ENCODE results near the gene ING4. TPM values are rescaled to one million over a fixed set of nuclear protein-coding genes. Genes with fewer than 3 reads are reported as not detected.

ING4 gene
- total and polyA plus RNA-seq, 9 donors: 45.9 to 59.9 (median 57.4) TPM

Other genes starting within 250 kb of the ING4 start
- 0.27 TPM for gene CD27, start 218.2 kb downstream of the ING4 start, total RNA-seq
- gene CD27, start 218.2 kb downstream of the ING4 start, polyA plus RNA-seq (ENCODE audit: insufficient read depth in 1 of 8, insufficient read length in 8 of 8, low replicate concordance in 1 of 8): 1 to 10 TPM in 3 of 8 donors, under 1 TPM in 5; 0.43 to 1.6 (median 0.53) TPM
- 10.5 TPM for gene TAPBPL, start 211.1 kb downstream of the ING4 start, total RNA-seq
- gene TAPBPL, start 211.1 kb downstream of the ING4 start, polyA plus RNA-seq (ENCODE audit: insufficient read depth in 1 of 8, insufficient read length in 8 of 8, low replicate concordance in 1 of 8): 10 to 100 TPM in 1 of 8 donors, 1 to 10 TPM in 7; 7.3 to 10.2 (median 9.0) TPM
- gene VAMP1, start 192.4 kb downstream of the ING4 start, total RNA-seq: 4.6 TPM
- 10 to 100 TPM in 4 of 8 donors, 1 to 10 TPM in 4; 6.2 to 16.2 (median 9.7) TPM for gene VAMP1, start 192.4 kb downstream of the ING4 start, polyA plus RNA-seq (ENCODE audit: insufficient read depth in 1 of 8, insufficient read length in 8 of 8, low replicate concordance in 1 of 8)
- 179 TPM for gene MRPL51, start 169.9 kb downstream of the ING4 start, total RNA-seq
- 100 to 1,000 TPM; 131 to 171 (median 143) TPM for gene MRPL51, start 169.9 kb downstream of the ING4 start, polyA plus RNA-seq (ENCODE audit: insufficient read depth in 1 of 8, insufficient read length in 8 of 8, low replicate concordance in 1 of 8)
- 24.4 TPM for gene NCAPD2, start 169.0 kb downstream of the ING4 start, total RNA-seq
- gene NCAPD2, start 169.0 kb downstream of the ING4 start, polyA plus RNA-seq (ENCODE audit: insufficient read depth in 1 of 8, insufficient read length in 8 of 8, low replicate concordance in 1 of 8): 10 to 100 TPM; 28.9 to 52.0 (median 40.5) TPM
- 4,312 TPM for gene GAPDH, start 128.6 kb downstream of the ING4 start, total RNA-seq
- 1,000 to 10,000 TPM; 2,917 to 5,100 (median 3,934) TPM for gene GAPDH, start 128.6 kb downstream of the ING4 start, polyA plus RNA-seq (ENCODE audit: insufficient read depth in 1 of 8, insufficient read length in 8 of 8, low replicate concordance in 1 of 8)
- 20.1 TPM for gene IFFO1, start 107.1 kb downstream of the ING4 start, total RNA-seq
- gene IFFO1, start 107.1 kb downstream of the ING4 start, polyA plus RNA-seq (ENCODE audit: insufficient read depth in 1 of 8, insufficient read length in 8 of 8, low replicate concordance in 1 of 8): 10 to 100 TPM; 26.2 to 40.4 (median 34.7) TPM
- gene NOP2, start 94.8 kb downstream of the ING4 start, total RNA-seq: 23.1 TPM
- 10 to 100 TPM; 19.2 to 33.1 (median 26.1) TPM for gene NOP2, start 94.8 kb downstream of the ING4 start, polyA plus RNA-seq (ENCODE audit: insufficient read depth in 1 of 8, insufficient read length in 8 of 8, low replicate concordance in 1 of 8)
- 142 TPM for gene CHD4, start 55.7 kb downstream of the ING4 start, total RNA-seq
- gene CHD4, start 55.7 kb downstream of the ING4 start, polyA plus RNA-seq (ENCODE audit: insufficient read depth in 1 of 8, insufficient read length in 8 of 8, low replicate concordance in 1 of 8): 100 to 1,000 TPM; 138 to 193 (median 174) TPM
- 0.58 TPM for gene LPAR5, start 27.2 kb downstream of the ING4 start, total RNA-seq
- 1 to 10 TPM; 1.0 to 2.9 (median 1.6) TPM for gene LPAR5, start 27.2 kb downstream of the ING4 start, polyA plus RNA-seq (ENCODE audit: insufficient read depth in 1 of 8, insufficient read length in 8 of 8, low replicate concordance in 1 of 8)
- 1.4 TPM for gene ACRBP, start 15.7 kb downstream of the ING4 start, total RNA-seq
- 1 to 10 TPM; 1.7 to 4.3 (median 2.3) TPM for gene ACRBP, start 15.7 kb downstream of the ING4 start, polyA plus RNA-seq (ENCODE audit: insufficient read depth in 1 of 8, insufficient read length in 8 of 8, low replicate concordance in 1 of 8)
- gene ZNF384, start 26.3 kb upstream of the ING4 start, total RNA-seq: 18.2 TPM
- gene ZNF384, start 26.3 kb upstream of the ING4 start, polyA plus RNA-seq (ENCODE audit: insufficient read depth in 1 of 8, insufficient read length in 8 of 8, low replicate concordance in 1 of 8): 10 to 100 TPM; 36.9 to 57.9 (median 49.7) TPM
- gene PIANP, start 37.7 kb upstream of the ING4 start, total RNA-seq: 0.49 TPM
- gene PIANP, start 37.7 kb upstream of the ING4 start, polyA plus RNA-seq (ENCODE audit: insufficient read depth in 1 of 8, insufficient read length in 8 of 8, low replicate concordance in 1 of 8): 1 to 10 TPM; 2.4 to 8.4 (median 5.6) TPM
- gene COPS7A, start 60.9 kb upstream of the ING4 start, total RNA-seq: 53.6 TPM
- gene COPS7A, start 60.9 kb upstream of the ING4 start, polyA plus RNA-seq (ENCODE audit: insufficient read depth in 1 of 8, insufficient read length in 8 of 8, low replicate concordance in 1 of 8): 10 to 100 TPM; 59.0 to 68.7 (median 64.7) TPM
- 88.2 TPM for gene MLF2, start 90.0 kb upstream of the ING4 start, total RNA-seq
- gene MLF2, start 90.0 kb upstream of the ING4 start, polyA plus RNA-seq (ENCODE audit: insufficient read depth in 1 of 8, insufficient read length in 8 of 8, low replicate concordance in 1 of 8): 100 to 1,000 TPM; 122 to 161 (median 148) TPM
- 87.5 TPM for gene PTMS, start 103.2 kb upstream of the ING4 start, total RNA-seq
- 100 to 1,000 TPM; 362 to 529 (median 482) TPM for gene PTMS, start 103.2 kb upstream of the ING4 start, polyA plus RNA-seq (ENCODE audit: insufficient read depth in 1 of 8, insufficient read length in 8 of 8, low replicate concordance in 1 of 8)
- gene LAG3, start 109.4 kb upstream of the ING4 start, total RNA-seq: 0.18 TPM
- 1 to 10 TPM in 3 of 8 donors, under 1 TPM in 5; 0.42 to 1.2 (median 0.67) TPM for gene LAG3, start 109.4 kb upstream of the ING4 start, polyA plus RNA-seq (ENCODE audit: insufficient read depth in 1 of 8, insufficient read length in 8 of 8, low replicate concordance in 1 of 8)
- gene CD4, start 126.4 kb upstream of the ING4 start, total RNA-seq: 3.1 TPM
- 1 to 10 TPM; 5.0 to 9.7 (median 7.0) TPM for gene CD4, start 126.4 kb upstream of the ING4 start, polyA plus RNA-seq (ENCODE audit: insufficient read depth in 1 of 8, insufficient read length in 8 of 8, low replicate concordance in 1 of 8)
- 11.3 TPM for gene GPR162, start 158.7 kb upstream of the ING4 start, total RNA-seq
- 10 to 100 TPM; 16.3 to 27.3 (median 20.6) TPM for gene GPR162, start 158.7 kb upstream of the ING4 start, polyA plus RNA-seq (ENCODE audit: insufficient read depth in 1 of 8, insufficient read length in 8 of 8, low replicate concordance in 1 of 8)
- 23.1 TPM for gene P3H3, start 165.3 kb upstream of the ING4 start, total RNA-seq
- 10 to 100 TPM; 33.6 to 70.5 (median 46.5) TPM for gene P3H3, start 165.3 kb upstream of the ING4 start, polyA plus RNA-seq (ENCODE audit: insufficient read depth in 1 of 8, insufficient read length in 8 of 8, low replicate concordance in 1 of 8)
- 4.7 TPM for gene GNB3, start 177.8 kb upstream of the ING4 start, total RNA-seq
- gene GNB3, start 177.8 kb upstream of the ING4 start, polyA plus RNA-seq (ENCODE audit: insufficient read depth in 1 of 8, insufficient read length in 8 of 8, low replicate concordance in 1 of 8): 10 to 100 TPM; 12.9 to 41.7 (median 22.8) TPM
- 14.0 TPM for gene CDCA3, start 188.2 kb upstream of the ING4 start, total RNA-seq
- gene CDCA3, start 188.2 kb upstream of the ING4 start, polyA plus RNA-seq (ENCODE audit: insufficient read depth in 1 of 8, insufficient read length in 8 of 8, low replicate concordance in 1 of 8): 10 to 100 TPM; 16.4 to 27.6 (median 21.3) TPM
- gene USP5, start 189.0 kb upstream of the ING4 start, total RNA-seq: 60.2 TPM
- 10 to 100 TPM; 56.2 to 73.9 (median 65.9) TPM for gene USP5, start 189.0 kb upstream of the ING4 start, polyA plus RNA-seq (ENCODE audit: insufficient read depth in 1 of 8, insufficient read length in 8 of 8, low replicate concordance in 1 of 8)
- 1,287 TPM for gene TPI1, start 204.4 kb upstream of the ING4 start, total RNA-seq
- 1,000 to 10,000 TPM in 1 of 8 donors, 100 to 1,000 TPM in 7; 707 to 1,049 (median 940) TPM for gene TPI1, start 204.4 kb upstream of the ING4 start, polyA plus RNA-seq (ENCODE audit: insufficient read depth in 1 of 8, insufficient read length in 8 of 8, low replicate concordance in 1 of 8)
- gene SPSB2, start 210.2 kb upstream of the ING4 start, total RNA-seq: 3.2 TPM
- gene SPSB2, start 210.2 kb upstream of the ING4 start, polyA plus RNA-seq (ENCODE audit: insufficient read depth in 1 of 8, insufficient read length in 8 of 8, low replicate concordance in 1 of 8): 1 to 10 TPM; 3.9 to 8.4 (median 6.8) TPM
- gene LRRC23, start 241.7 kb upstream of the ING4 start, total RNA-seq: 5.7 TPM
- gene LRRC23, start 241.7 kb upstream of the ING4 start, polyA plus RNA-seq (ENCODE audit: insufficient read depth in 1 of 8, insufficient read length in 8 of 8, low replicate concordance in 1 of 8): 10 to 100 TPM in 5 of 8 donors, 1 to 10 TPM in 3; 6.8 to 13.7 (median 11.0) TPM

All from muscle of leg (tissue), 9 donors.